IMR-90 (cell line): Measurements from ENCODE around the gene VEGFC. TPM values are rescaled to one million over a fixed set of nuclear protein-coding genes. Genes with fewer than 3 reads are reported as not detected.

Source experiments
- ATAC-seq: fragments of 200-7000 bp; cut with Tn5 transposase; 2 replicates; pipeline ENCODE4 v1.9.1; 2020; ENCODE audit warnings: low read depth, mild to moderate bottlenecking, moderate library complexity
- BruUV-seq: library from RNA; stranded (reverse); fragments of 400-500 nt; replicated peaks from 2 replicates; lab custom pipeline; 2021; lab: Mats Ljungman, UMichigan
- CTCF ChIA-PET: fragments of 300-600 bp; formaldehyde crosslinking; extraction: SDS; loops from one replicate; lab custom pipeline; 2021; ENCODE audit warnings: antibody characterized with exemption; lab: Yijun Ruan, JAX
- POLR2A ChIA-PET: fragments of 300-600 bp; sonication (Branson Sonifier 250); formaldehyde crosslinking; loops from one replicate; lab custom pipeline; 2022; ENCODE audit warnings: antibody characterized with exemption; ENCODE audit not compliant: unreplicated experiment; lab: Charles Lee
- DNase-seq: peaks from one replicate; pipeline ENCODE4 v3.0.0; 2013
- H2AFZ ChIP-seq: replicated peaks from 2 replicates; pipeline ENCODE3; 2013; ENCODE audit warnings: low read length, mild to moderate bottlenecking; ENCODE audit not compliant: poor library complexity
- H2AK5ac ChIP-seq: 2 replicates; pipeline ENCODE4 v1.6.1; 2013; ENCODE audit warnings: low read depth, low read length, inconsistent platforms
- H2AK9ac ChIP-seq: replicated peaks from 2 replicates; pipeline ENCODE3; 2013; ENCODE audit warnings: mild to moderate bottlenecking, low read depth, low read length, moderate library complexity; ENCODE audit not compliant: poor library complexity
- H2BK120ac ChIP-seq: 2 replicates; pipeline ENCODE4 v1.6.1; 2013; ENCODE audit warnings: low read depth, low read length, inconsistent platforms
- H2BK15ac ChIP-seq: 3 replicates; pipeline ENCODE4 v1.6.1; 2013; ENCODE audit warnings: low read depth, low read length, inconsistent platforms
- H2BK20ac ChIP-seq: 2 replicates; pipeline ENCODE4 v1.6.1; 2013; ENCODE audit warnings: low read depth, mild to moderate bottlenecking, inconsistent platforms, low read length, moderate library complexity
- H2BK5ac ChIP-seq: 2 replicates; pipeline ENCODE4 v1.6.1; 2013; ENCODE audit warnings: mild to moderate bottlenecking, low read depth, low read length, inconsistent platforms; ENCODE audit not compliant: poor library complexity, severe bottlenecking
- H3K14ac ChIP-seq: replicated peaks from 2 replicates; pipeline ENCODE4 v1.6.1; 2013; ENCODE audit warnings: low read depth, low read length, inconsistent platforms
- H3K18ac ChIP-seq: 2 replicates; pipeline ENCODE4 v1.6.1; 2013; ENCODE audit warnings: low read depth, low read length, control low read depth
- H3K23ac ChIP-seq: 2 replicates; pipeline ENCODE4 v1.6.1; 2013; ENCODE audit warnings: low read depth, low read length, inconsistent platforms
- H3K27ac ChIP-seq: 2 replicates; pipeline ENCODE4 v1.5.1; 2013; ENCODE audit warnings: mild to moderate bottlenecking, control low read depth, low read length; ENCODE audit not compliant: insufficient read depth
- H3K27me3 ChIP-seq: 2 replicates; pipeline ENCODE4 v1.6.1; 2013; ENCODE audit warnings: low read length; ENCODE audit not compliant: control insufficient read depth, insufficient read depth
- H3K36me3 ChIP-seq: 2 replicates; pipeline ENCODE4 v1.6.1; 2013; ENCODE audit warnings: low read length, mixed read lengths; ENCODE audit not compliant: control insufficient read depth, insufficient read depth
- H3K4ac ChIP-seq: 2 replicates; pipeline ENCODE4 v1.6.1; 2013; ENCODE audit warnings: low read depth, low read length, inconsistent platforms
- H3K4me1 ChIP-seq: 2 replicates; pipeline ENCODE4 v1.6.1; 2013; ENCODE audit warnings: low read length, mixed read lengths; ENCODE audit not compliant: control insufficient read depth, insufficient read depth
- H3K4me2 ChIP-seq: 2 replicates; pipeline ENCODE4 v1.6.1; 2013; ENCODE audit warnings: low read depth, mild to moderate bottlenecking, control low read depth, low read length, moderate library complexity
- H3K4me3 ChIP-seq: 2 replicates; pipeline ENCODE4 v1.5.1; 2013; ENCODE audit warnings: low read depth, mild to moderate bottlenecking, control low read depth, low read length, moderate library complexity; ENCODE audit not compliant: insufficient read depth
- H3K56ac ChIP-seq: 2 replicates; pipeline ENCODE4 v1.6.1; 2013; ENCODE audit warnings: low read length, inconsistent platforms; ENCODE audit not compliant: insufficient read depth; ENCODE audit errors: extremely low read depth
- H3K79me1 ChIP-seq, 2 experiments: 2 replicates each; pipeline ENCODE4 v1.6.1; 2013; ENCODE audit warnings: low read length in 2 of 2, inconsistent platforms in 1 of 2, low read depth in 1 of 2
- H3K9ac ChIP-seq: 2 replicates; pipeline ENCODE4 v1.6.1; 2013; ENCODE audit warnings: low read depth, low read length, control low read depth
- H3K9me1 ChIP-seq: 2 replicates; pipeline ENCODE4 v1.6.1; 2013; ENCODE audit warnings: low read length, inconsistent platforms; ENCODE audit not compliant: insufficient read depth
- H3K9me3 ChIP-seq: 2 replicates; pipeline ENCODE4 v1.6.1; 2013; ENCODE audit warnings: low read length; ENCODE audit not compliant: control insufficient read depth, insufficient read depth
- H4K20me1 ChIP-seq: 2 replicates; pipeline ENCODE4 v1.6.1; 2013; ENCODE audit warnings: low read length, inconsistent platforms; ENCODE audit not compliant: insufficient read depth
- H4K5ac ChIP-seq: 2 replicates; pipeline ENCODE4 v1.6.1; 2013; ENCODE audit warnings: mild to moderate bottlenecking, low read depth, low read length, control low read depth
- H4K8ac ChIP-seq, 2 experiments: 2 replicates each; pipeline ENCODE4 v1.6.1; 2013; ENCODE audit warnings: low read depth in 2 of 2, low read length in 2 of 2, control low read depth in 1 of 2, inconsistent platforms in 1 of 2
- H4K91ac ChIP-seq: 2 replicates; pipeline ENCODE4 v1.6.1; 2013; ENCODE audit warnings: low read depth, low read length, inconsistent platforms; ENCODE audit not compliant: insufficient read depth
- RAD21 ChIP-seq: IDR thresholded peaks from 2 replicates; pipeline ENCODE4 v1.6.1; 2012; ENCODE audit warnings: low read length, improper control_type of control experiment
- WGBS, 2 experiments: methylation state at CpG; one replicate each; pipeline versions ENCODE4 v1.1.5 to v1.1.7; 2013; ENCODE audit warnings: missing lambda C conversion rate in 2 of 2; ENCODE audit not compliant: insufficient read length in 1 of 2; ENCODE audit errors: extremely low coverage in 2 of 2; 5-methylcytosine and 5-hydroxymethylcytosine counted together
- dilution Hi-C: fragments of 300-500 bp; cut with HindIII; formaldehyde crosslinking; loops from one replicate; pipeline ENCODE4 v1.14.3; 2018; ENCODE audit warnings: low sequenced_read_pairs; ENCODE audit not compliant: unreplicated experiment
- in situ Hi-C: fragments of 300-500 bp; cut with MboI; formaldehyde crosslinking; loops from 3 replicates; pipeline ENCODE4 v1.14.3; 2019; ENCODE audit warnings: low sequenced_read_pairs, inconsistent platforms, mixed read lengths
- intact Hi-C: fragments of 100-400 bp; cut with micrococcal nuclease; formaldehyde crosslinking; loops from 2 replicates; pipeline ENCODE4 v1.10.0; 2022
- polyA plus RNA-seq, 3 experiments: library from polyadenylated mRNA; depleted of rRNA; stranded (reverse); fragments of >200 nt; gene quantifications; 2 replicates each; pipeline ENCODE4 v1.2.3, GENCODE V29; 2012; ENCODE audit warnings: low replicate concordance in 1 of 3
- total RNA-seq: library from RNA; depleted of rRNA; stranded (reverse); fragments of >200 nt; gene quantifications from 2 replicates; pipeline ENCODE4 v1.2.3, GENCODE V29; 2012
- TF ChIP-seq, protein P1 (sequence below): fragments of 150-350 bp; IDR thresholded peaks from 2 replicates; pipeline ENCODE4 v1.6.1; 2017; ENCODE audit warnings: mild to moderate bottlenecking, antibody characterized with exemption, low read length, low read depth
- TF ChIP-seq, protein P2 (sequence below): fragments of 150-350 bp; IDR thresholded peaks from 2 replicates; pipeline ENCODE4 v1.6.1; 2016; ENCODE audit warnings: low read depth, mild to moderate bottlenecking, low read length, moderate library complexity, borderline replicate concordance

The VEGFC gene
- total and polyA plus RNA-seq, 2 of the 4 experiments (the other 2 are of a cell fraction), result 22.9 to 49.7 TPM

DNA sequence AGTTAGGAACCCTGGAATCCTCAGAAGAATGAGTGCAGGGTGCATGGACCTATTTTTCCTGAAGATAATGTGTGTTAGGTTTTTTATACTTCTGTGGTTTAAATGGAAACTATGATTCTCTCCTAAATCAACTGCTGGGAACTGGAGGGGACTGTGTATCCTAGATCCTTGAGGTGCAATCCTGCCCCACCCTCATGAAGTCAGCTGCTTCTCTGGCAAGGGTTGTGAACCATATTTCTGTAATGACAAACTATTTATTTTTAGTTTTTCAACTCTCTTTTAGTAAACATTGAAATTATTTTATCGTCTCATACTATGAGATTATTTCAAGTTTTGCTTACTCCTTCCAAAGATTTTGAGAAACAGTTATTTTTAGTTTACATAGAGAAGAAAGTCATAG lies 25.8 kb upstream of the VEGFC start (continued):
- TF ChIP-seq, protein P1, sequence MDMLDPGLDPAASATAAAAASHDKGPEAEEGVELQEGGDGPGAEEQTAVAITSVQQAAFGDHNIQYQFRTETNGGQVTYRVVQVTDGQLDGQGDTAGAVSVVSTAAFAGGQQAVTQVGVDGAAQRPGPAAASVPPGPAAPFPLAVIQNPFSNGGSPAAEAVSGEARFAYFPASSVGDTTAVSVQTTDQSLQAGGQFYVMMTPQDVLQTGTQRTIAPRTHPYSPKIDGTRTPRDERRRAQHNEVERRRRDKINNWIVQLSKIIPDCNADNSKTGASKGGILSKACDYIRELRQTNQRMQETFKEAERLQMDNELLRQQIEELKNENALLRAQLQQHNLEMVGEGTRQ, result no peak
- TF ChIP-seq, protein P2, sequence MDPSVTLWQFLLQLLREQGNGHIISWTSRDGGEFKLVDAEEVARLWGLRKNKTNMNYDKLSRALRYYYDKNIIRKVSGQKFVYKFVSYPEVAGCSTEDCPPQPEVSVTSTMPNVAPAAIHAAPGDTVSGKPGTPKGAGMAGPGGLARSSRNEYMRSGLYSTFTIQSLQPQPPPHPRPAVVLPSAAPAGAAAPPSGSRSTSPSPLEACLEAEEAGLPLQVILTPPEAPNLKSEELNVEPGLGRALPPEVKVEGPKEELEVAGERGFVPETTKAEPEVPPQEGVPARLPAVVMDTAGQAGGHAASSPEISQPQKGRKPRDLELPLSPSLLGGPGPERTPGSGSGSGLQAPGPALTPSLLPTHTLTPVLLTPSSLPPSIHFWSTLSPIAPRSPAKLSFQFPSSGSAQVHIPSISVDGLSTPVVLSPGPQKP, result no peak

GRCh38 chr4:176817204-176817603 lies 24.5 kb upstream of the VEGFC start:
- H4K91ac ChIP-seq, result peak overlapping the region; percentile 73; the same call in 1 of the 2 replicates
- peaks cover 0 to 5% of the 10 kb centered on the region in 2 experiments; a peak in 1 of 4 replicates for H3K79me1 ChIP-seq
- H2BK20ac ChIP-seq, result peak overlapping the region; percentile 84; the same call in 1 of the 2 replicates
- intact Hi-C loops, result no loop called here
- H2BK120ac ChIP-seq, result peak overlapping the region; percentile 65
- WGBS, 2 experiments, result no CpG with 5 or more reads among the region's 2 CpGs
- H2AFZ ChIP-seq, result peak overlapping the region; percentile 82
- H3K18ac ChIP-seq, result peak overlapping the region; percentile 34; the same call in 1 of the 2 replicates
- peak overlapping the region; percentile 70; the same call in 2 of the 3 replicates for H2BK15ac ChIP-seq
- BruUV-seq, result no TSS peak
- no peak overlapping the region for H3K9ac ChIP-seq
- peak overlapping the region; percentile 71 for H4K5ac ChIP-seq
- no peak overlapping the region for H3K56ac ChIP-seq
- ChIA-PET POLR2A (no interaction called here), CTCF (interaction anchor here (1.0 to 1.4 kb wide), 2 partner anchors 14 to 230 kb away, joined by 3 to 5 read pairs; no protein-coding TSS in a partner anchor)
- no peak overlapping the region for H3K4me3 ChIP-seq
- peak overlapping the region; percentile 41 for H3K4me2 ChIP-seq
- peak overlapping the region; percentile 56 for H2AK9ac ChIP-seq
- peak overlapping the region; percentile 56; the same call in 1 of the 2 replicates for H2AK5ac ChIP-seq
- DNase-seq (no peak), ATAC-seq (peak; percentile 62)
- no peaks in the 10 kb centered on the region; the same call in 1 of the 2 replicates for H3K4me1 ChIP-seq
- no peak overlapping the region for H3K27ac ChIP-seq
- in situ Hi-C loops, result no loop called here
- dilution Hi-C loops, result no loop called here
- H3K23ac ChIP-seq, result peak overlapping the region; percentile 52
- peak overlapping the region; percentile 92 for H3K14ac ChIP-seq
- peaks cover 5% of the 10 kb centered on the region for H3K9me1 ChIP-seq
- no peaks in the 10 kb centered on the region for H3K9me3 ChIP-seq
- H2BK5ac ChIP-seq, result peak overlapping the region; percentile 50
- no peaks in the 10 kb centered on the region for H3K36me3 ChIP-seq
- H3K27me3 ChIP-seq, result no peaks in the 10 kb centered on the region
- no peaks in the 10 kb centered on the region for H4K20me1 ChIP-seq
- no peak for TF ChIP-seq RAD21
- H4K8ac ChIP-seq, result peak overlapping the region; percentile 31 to 52; a peak in 2 of 4 replicates
- H3K4ac ChIP-seq, result peak overlapping the region; percentile 68
